NCI-H446 treated with DMSO at 0.1 percent for 48 hours (cell line): ENCODE results near the gene DCT.

ENCODE experiments used
- DNase-seq: peaks from one replicate; lab custom pipeline; 2025; lab: John Stamatoyannopoulos, UW

Gene DCT

GRCh38 chr13:94395860-94396259 is 83.6 kb downstream of the DCT start:
- no peak for DNase-seq

- DNase-seq: no peak
These were observed 84.8 kb downstream of the DCT start for GRCh38 chr13:94394723-94395122.

- no peak for DNase-seq
These were observed 88.6 kb downstream of the DCT start for GRCh38 chr13:94390881-94391280.

- DNase-seq: no peak
These were observed 89.7 kb downstream of the DCT start for GRCh38 chr13:94389604-94390351.

GRCh38 chr13:94387047-94387446 is 92.4 kb downstream of the DCT start:
- no peak for DNase-seq
